GM18511 (cell line): ENCODE data around the gene LYST.

ENCODE experiments used
- ATAC-seq: cut with Tn5 transposase; IDR thresholded peaks from one replicate; pipeline ENCODE4 v1.9.1; 2021; ENCODE audit warnings: mild to moderate bottlenecking, moderate library complexity; ENCODE audit not compliant: unreplicated experiment

Gene LYST

GRCh38 chr1:235726557-235726956, 140.1 kb downstream of the LYST start:
- no peak for ATAC-seq

- ATAC-seq, result no peak
These were observed 141.3 kb downstream of the LYST start for GRCh38 chr1:235725434-235725833.

- no peak for ATAC-seq
These were observed 142.0 kb downstream of the LYST start for GRCh38 chr1:235724730-235725129.

GRCh38 chr1:235722858-235723257, 143.8 kb downstream of the LYST start:
- no peak for ATAC-seq

- ATAC-seq, result no peak
These were observed 144.7 kb downstream of the LYST start for GRCh38 chr1:235721982-235722381.

- ATAC-seq, result no peak
These were observed 146.2 kb downstream of the LYST start for GRCh38 chr1:235720544-235720943.

GRCh38 chr1:235714205-235714897, 152.4 kb downstream of the LYST start:
- ATAC-seq, result no peak

GRCh38 chr1:235712812-235713211, 153.9 kb downstream of the LYST start:
- no peak for ATAC-seq

GRCh38 chr1:235710687-235711086, 156.0 kb downstream of the LYST start:
- ATAC-seq, result no peak

GRCh38 chr1:235709018-235709417, 157.7 kb downstream of the LYST start:
- ATAC-seq, result no peak

- no peak for ATAC-seq
These were observed 158.2 kb downstream of the LYST start for GRCh38 chr1:235708390-235708962.

GRCh38 chr1:235703506-235703905, 163.2 kb downstream of the LYST start:
- no peak for ATAC-seq

- ATAC-seq, result no peak
These were observed 164.3 kb downstream of the LYST start for GRCh38 chr1:235702412-235702811.

- ATAC-seq, result no peak
These were observed 169.2 kb downstream of the LYST start for GRCh38 chr1:235697508-235697907.

GRCh38 chr1:235689356-235689755, 177.3 kb downstream of the LYST start:
- no peak for ATAC-seq

GRCh38 chr1:235688096-235688495, 178.6 kb downstream of the LYST start:
- ATAC-seq, result no peak

- no peak for ATAC-seq
These were observed 183.1 kb downstream of the LYST start for GRCh38 chr1:235683653-235684052.

GRCh38 chr1:235682216-235682615, 184.5 kb downstream of the LYST start:
- no peak for ATAC-seq

- no peak for ATAC-seq
These were observed 187.1 kb downstream of the LYST start for GRCh38 chr1:235679644-235680043.

GRCh38 chr1:235679005-235679404, 187.7 kb downstream of the LYST start:
- no peak for ATAC-seq

- ATAC-seq, result no peak
These were observed 191.4 kb downstream of the LYST start for GRCh38 chr1:235675152-235675890.

GRCh38 chr1:235673981-235674380, 192.7 kb downstream of the LYST start:
- no peak for ATAC-seq
